Testis (tissue), 3 donors: ENCODE measurements around the gene CDH12. TPM values are rescaled to one million over a fixed set of nuclear protein-coding genes. Genes with fewer than 3 reads are reported as not detected.

ENCODE experiments used
- DNase-seq: peaks from one replicate; pipeline ENCODE4 v3.0.0-alpha.2; 2019
- H3K27ac ChIP-seq, 2 donors: fragments of 200-600 bp; sonication (generic); one replicate each; pipeline ENCODE4 v1.5.1; 2019
- H3K27me3 ChIP-seq: fragments of 200-600 bp; sonication (generic); one replicate; pipeline ENCODE4 v1.5.1; 2019
- H3K36me3 ChIP-seq: fragments of 200-600 bp; sonication (generic); one replicate; pipeline ENCODE4 v1.5.1; 2017; ENCODE audit warnings: low read depth; ENCODE audit errors: missing control alignments
- H3K4me1 ChIP-seq: fragments of 200-600 bp; sonication (generic); one replicate; pipeline ENCODE4 v1.5.1; 2019
- H3K4me3 ChIP-seq, 2 donors: fragments of 200-600 bp; sonication (generic); one replicate each; pipeline ENCODE4 v1.5.1; 2017 to 2019
- H3K9me3 ChIP-seq: fragments of 200-600 bp; sonication (generic); one replicate; pipeline ENCODE4 v1.5.1; 2017
- CTCF ChIP-seq, 3 experiments: fragments of 450-650 bp in 2 of 3; fragments of 200-600 bp in 1 of 3; sonication (generic) in 1 of 3; IDR thresholded peaks; one replicate each; pipeline ENCODE4 v1.5.1; 2016 to 2019; ENCODE audit warnings: antibody characterized with exemption in 3 of 3, mild to moderate bottlenecking in 2 of 3, moderate library complexity in 1 of 3
- POLR2A ChIP-seq: fragments of 450-650 bp; IDR thresholded peaks from one replicate; pipeline ENCODE4 v1.6.1; 2017; ENCODE audit warnings: antibody characterized with exemption, mild to moderate bottlenecking, moderate library complexity
- WGBS, 2 donors: methylation state at CpG; one replicate each; pipeline ENCODE4 v1.1.5; 2018; 5-methylcytosine and 5-hydroxymethylcytosine counted together
- intact Hi-C: fragments of 100-400 bp; cut with DNase I; formaldehyde crosslinking; loops from one replicate; pipeline ENCODE4 v1.15.1; 2023; ENCODE audit warnings: low total_unique reads
- polyA plus RNA-seq: library from polyadenylated mRNA; stranded (reverse); fragments of 350-450 nt; fragmentation: Illumina TruSeq; extraction: RNeasy Lipid Tissue Mini Kit (QIAGEN cat#74804); gene quantifications from one replicate; pipeline ENCODE4 v1.2.3, GENCODE V29; 2014; ENCODE audit warnings: low read depth, low replicate concordance; ENCODE audit not compliant: insufficient read depth
- total RNA-seq, 2 donors: library from RNA; depleted of rRNA; stranded (reverse); fragments of >200 nt; gene quantifications; one replicate each; pipeline ENCODE4 v1.2.3, GENCODE V29; 2016

CDH12 gene
- total and polyA plus RNA-seq, 3 donors from 2014 or later, result 0.87 to 2.3 (median 2.3) TPM

- Histone ChIP-seq H3K27me3 (no peaks in the 10 kb centered on the region), H3K4me3 (no peak overlapping the region), H3K27ac (no peak overlapping the region), H3K9me3 (no peaks in the 10 kb centered on the region), H3K4me1 (no peaks in the 10 kb centered on the region), H3K36me3 (no peaks in the 10 kb centered on the region)
- intact Hi-C loops, result no loop called here
- no peak for DNase-seq
- WGBS, 2 donors, result 94 to 95% methylated on average over 2 of the region's 2 CpGs
- TF ChIP-seq POLR2A (no peak), CTCF (IDR thresholded peaks at IDR 0.05) (no peak)
These were observed 227.7 kb downstream of the CDH12 start for GRCh38 chr5:22625451-22625850.

GRCh38 chr5:22621084-22621483, 232.1 kb downstream of the CDH12 start:
- Histone ChIP-seq H3K4me1 (no peaks in the 10 kb centered on the region), H3K27ac (no peak overlapping the region), H3K36me3 (no peaks in the 10 kb centered on the region), H3K27me3 (no peaks in the 10 kb centered on the region), H3K4me3 (no peak overlapping the region), H3K9me3 (no peaks in the 10 kb centered on the region)
- 49 to 56% methylated on average over 2 of the region's 2 CpGs for whole genome bisulfite sequencing, 2 donors
- no peak for DNase-seq
- TF ChIP-seq CTCF (IDR thresholded peaks at IDR 0.05), result no peak
- intact Hi-C loops, result no loop called here

GRCh38 chr5:22615964-22616363, 237.2 kb downstream of the CDH12 start:
- no peak overlapping the region for H3K27ac ChIP-seq
- no peaks in the 10 kb centered on the region for H3K9me3 ChIP-seq
- 85 to 90% methylated on average over 1 of the region's 1 CpG for WGBS, 2 donors
- TF ChIP-seq CTCF (IDR thresholded peaks at IDR 0.05) (no peak), POLR2A (no peak)
- no peak overlapping the region for H3K4me3 ChIP-seq
- no peaks in the 10 kb centered on the region for H3K4me1 ChIP-seq
- intact Hi-C loops, result no loop called here
- H3K27me3 ChIP-seq, result no peaks in the 10 kb centered on the region
- DNase-seq, result no peak
- H3K36me3 ChIP-seq, result no peaks in the 10 kb centered on the region

- Histone ChIP-seq H3K4me1 (no peaks in the 10 kb centered on the region), H3K36me3 (no peaks in the 10 kb centered on the region), H3K9me3 (no peaks in the 10 kb centered on the region), H3K4me3 (no peak overlapping the region), H3K27ac (no peak overlapping the region), H3K27me3 (no peaks in the 10 kb centered on the region)
- intact Hi-C loops, result no loop called here
- no peak for DNase-seq
- 55 to 68% methylated on average over 5 of the region's 5 CpGs for WGBS, 2 donors
- TF ChIP-seq CTCF (IDR thresholded peaks at IDR 0.05) (no peak), POLR2A (no peak)
These were observed 238.6 kb downstream of the CDH12 start for GRCh38 chr5:22614486-22615094.

- H3K4me3 ChIP-seq, result no peak overlapping the region
- no peaks in the 10 kb centered on the region for H3K4me1 ChIP-seq
- intact Hi-C loops, result no loop called here
- 92 to 100% methylated on average over 1 of the region's 1 CpG for WGBS, 2 donors
- no peak overlapping the region for H3K27ac ChIP-seq
- DNase-seq, result no peak
- no peaks in the 10 kb centered on the region for H3K36me3 ChIP-seq
- H3K27me3 ChIP-seq, result no peaks in the 10 kb centered on the region
- TF ChIP-seq CTCF (IDR thresholded peaks at IDR 0.05), result no peak
- no peak for TF ChIP-seq POLR2A
- no peaks in the 10 kb centered on the region for H3K9me3 ChIP-seq
These were observed 240.2 kb downstream of the CDH12 start for GRCh38 chr5:22612928-22613327.
